Measurements from ENCODE around the gene LLCFC1.

Gene LLCFC1

DNA sequence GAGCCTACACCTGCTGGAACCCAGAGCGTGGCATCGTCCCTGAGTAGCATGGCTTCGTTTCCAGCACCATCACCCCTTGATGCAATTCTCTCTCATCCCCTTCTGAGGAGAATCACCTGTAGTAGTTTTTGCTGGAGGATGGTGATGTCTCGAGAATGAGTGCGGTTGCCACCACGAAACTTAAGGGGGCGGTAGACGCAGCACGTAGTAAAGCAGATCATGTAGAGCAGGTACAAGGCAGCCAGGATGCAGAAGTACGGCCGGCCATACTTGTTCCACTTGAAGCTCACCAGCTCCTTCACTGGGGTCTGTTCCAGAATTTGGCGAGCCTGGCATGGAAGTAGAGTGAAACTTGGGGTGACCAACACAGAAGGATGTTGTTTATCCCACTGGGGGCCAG is 13.9 kb upstream of the LLCFC1 start:
- TF ChIP-seq, protein P1, sequence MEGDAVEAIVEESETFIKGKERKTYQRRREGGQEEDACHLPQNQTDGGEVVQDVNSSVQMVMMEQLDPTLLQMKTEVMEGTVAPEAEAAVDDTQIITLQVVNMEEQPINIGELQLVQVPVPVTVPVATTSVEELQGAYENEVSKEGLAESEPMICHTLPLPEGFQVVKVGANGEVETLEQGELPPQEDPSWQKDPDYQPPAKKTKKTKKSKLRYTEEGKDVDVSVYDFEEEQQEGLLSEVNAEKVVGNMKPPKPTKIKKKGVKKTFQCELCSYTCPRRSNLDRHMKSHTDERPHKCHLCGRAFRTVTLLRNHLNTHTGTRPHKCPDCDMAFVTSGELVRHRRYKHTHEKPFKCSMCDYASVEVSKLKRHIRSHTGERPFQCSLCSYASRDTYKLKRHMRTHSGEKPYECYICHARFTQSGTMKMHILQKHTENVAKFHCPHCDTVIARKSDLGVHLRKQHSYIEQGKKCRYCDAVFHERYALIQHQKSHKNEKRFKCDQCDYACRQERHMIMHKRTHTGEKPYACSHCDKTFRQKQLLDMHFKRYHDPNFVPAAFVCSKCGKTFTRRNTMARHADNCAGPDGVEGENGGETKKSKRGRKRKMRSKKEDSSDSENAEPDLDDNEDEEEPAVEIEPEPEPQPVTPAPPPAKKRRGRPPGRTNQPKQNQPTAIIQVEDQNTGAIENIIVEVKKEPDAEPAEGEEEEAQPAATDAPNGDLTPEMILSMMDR (IDR thresholded peaks at IDR 0.05) = no peak

DNA sequence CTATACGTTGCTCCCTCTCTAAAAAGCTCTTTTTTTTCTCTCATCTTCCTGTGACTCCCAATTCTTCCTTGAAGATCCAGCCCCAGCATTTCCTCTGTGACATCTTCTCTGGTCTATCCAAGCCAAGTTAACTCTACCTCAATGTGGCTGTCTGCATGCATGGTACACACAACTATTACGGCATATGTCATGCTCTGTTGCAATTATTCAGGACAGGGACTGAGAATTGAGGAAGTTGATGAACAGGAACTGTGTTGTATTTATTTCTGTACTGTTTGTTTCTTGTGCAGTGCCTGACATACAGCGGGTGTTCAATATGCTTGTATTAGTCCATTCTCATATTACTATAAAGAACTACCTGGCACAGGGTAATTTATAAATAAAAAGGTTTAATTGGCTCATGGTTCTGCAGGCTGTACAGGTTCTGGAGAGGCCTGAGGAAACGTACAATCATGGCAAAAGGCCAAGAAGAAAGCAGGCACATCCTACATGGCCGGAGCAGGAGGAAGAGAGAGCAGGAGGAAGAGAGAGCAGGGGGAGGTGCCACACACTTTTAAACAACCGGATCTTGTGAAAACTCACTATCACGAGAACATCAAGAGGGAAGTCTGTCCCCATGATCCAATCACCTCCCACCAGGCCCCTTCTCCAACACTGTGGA is 12.1 kb upstream of the LLCFC1 start:
- TF ChIP-seq, protein P1 (IDR thresholded peaks at IDR 0.05) = no peak

DNA sequence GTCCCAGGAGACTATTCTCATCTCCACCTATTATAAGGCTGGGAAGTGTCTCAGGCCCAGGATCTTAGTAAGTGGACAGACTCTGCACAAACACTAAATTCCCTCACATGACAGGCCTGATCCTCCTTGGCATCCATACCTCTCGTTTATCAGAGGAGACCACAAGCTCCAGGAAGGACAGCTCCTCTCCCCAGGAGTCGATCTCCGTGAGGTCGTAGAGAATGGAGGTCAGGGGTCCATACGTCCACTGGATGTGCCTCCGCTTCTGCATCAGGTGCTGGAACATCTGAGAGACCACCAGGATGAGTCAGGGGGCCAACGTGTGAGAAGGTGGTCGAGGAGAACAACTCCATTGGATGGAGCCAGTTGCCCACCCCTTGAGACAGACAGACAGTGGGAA is 11.3 kb upstream of the LLCFC1 start:
- TF ChIP-seq, protein P1 (IDR thresholded peaks at IDR 0.05) = no peak

DNA sequence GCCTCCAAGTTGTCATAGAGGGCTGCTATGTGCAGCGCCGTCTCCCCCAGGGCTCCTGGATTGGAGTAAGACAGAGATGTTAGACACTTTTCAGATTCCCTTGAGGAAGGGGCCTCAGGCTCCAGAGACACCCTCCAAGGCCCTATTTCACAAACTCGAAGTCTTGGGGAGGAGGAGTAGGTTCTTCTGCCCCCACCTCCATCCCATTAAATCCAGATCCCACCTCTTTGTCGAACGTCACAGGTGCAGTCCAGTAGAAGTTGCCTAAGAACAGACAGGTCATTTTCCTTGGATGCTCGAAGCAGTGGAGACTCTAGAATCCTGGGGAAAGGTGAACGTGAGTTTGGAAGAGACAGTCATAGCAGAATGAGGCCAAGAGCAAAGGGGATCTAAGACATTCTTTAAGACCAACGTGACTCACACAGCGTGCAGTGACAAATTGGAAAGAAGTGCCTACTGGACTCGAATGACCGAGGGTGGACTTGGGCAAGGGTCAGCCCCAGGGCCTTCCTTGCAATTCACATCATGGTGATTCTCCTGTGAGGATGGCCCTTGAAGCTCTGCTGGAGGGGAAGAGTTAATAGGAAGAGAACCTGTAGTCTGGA is 9.1 kb upstream of the LLCFC1 start:
- TF ChIP-seq, protein P1 (IDR thresholded peaks at IDR 0.05) = no peak

DNA sequence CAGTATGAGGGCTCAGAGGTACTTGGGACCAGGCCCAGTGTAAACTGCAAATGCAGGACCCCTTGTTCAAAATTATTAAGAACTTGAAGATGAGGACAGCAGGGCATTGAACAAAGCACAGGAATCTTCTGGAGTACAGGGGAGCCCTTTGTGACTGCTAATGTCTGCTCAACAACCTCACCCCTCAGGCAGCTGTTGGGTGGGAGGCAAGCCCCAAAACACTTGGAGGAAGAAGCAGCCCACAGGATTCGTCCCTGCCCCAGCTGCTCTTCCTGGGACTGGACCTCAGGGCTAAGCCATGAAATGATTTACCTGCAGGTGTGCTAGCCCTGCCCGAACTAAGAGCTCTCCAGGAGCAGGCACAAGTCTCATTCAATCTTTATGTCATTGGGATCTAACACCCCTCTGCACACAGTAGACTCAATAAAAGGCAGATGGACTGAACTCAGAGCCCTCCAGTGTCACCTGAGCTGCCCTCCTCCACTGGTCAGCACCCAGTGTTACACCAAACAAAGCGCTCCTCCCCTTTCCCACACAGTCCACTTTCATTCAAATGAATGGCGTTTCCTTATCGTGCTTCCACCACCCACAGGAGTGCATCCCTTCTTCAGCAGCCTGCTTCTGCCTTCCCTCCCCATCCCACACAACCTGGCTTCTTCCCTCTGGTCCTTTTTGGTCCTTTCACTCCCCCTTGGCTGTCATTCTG is 6.7 kb upstream of the LLCFC1 start:
- TF ChIP-seq, protein P1 (IDR thresholded peaks at IDR 0.05) = no peak

DNA sequence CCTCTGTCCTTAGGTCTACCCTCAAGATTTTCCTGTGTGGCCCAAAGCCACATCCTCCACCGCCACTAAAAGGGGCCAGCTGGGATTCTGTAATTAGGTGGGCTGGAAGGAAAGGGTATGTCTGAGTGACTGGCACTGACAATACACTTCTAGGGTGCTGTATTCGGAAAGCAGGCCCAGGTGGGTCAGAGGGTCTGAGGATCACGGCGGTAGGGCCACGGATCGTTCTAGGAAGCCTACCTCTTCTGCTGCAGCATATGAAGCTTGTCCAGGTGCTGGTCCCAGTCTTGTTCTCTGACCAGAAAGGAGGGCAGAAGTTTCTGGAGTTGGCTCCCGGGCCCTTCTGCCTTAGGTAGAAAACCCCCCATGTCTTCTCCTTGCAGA is 6.2 kb upstream of the LLCFC1 start:
- TF ChIP-seq, protein P1 (IDR thresholded peaks at IDR 0.05) = no peak

DNA sequence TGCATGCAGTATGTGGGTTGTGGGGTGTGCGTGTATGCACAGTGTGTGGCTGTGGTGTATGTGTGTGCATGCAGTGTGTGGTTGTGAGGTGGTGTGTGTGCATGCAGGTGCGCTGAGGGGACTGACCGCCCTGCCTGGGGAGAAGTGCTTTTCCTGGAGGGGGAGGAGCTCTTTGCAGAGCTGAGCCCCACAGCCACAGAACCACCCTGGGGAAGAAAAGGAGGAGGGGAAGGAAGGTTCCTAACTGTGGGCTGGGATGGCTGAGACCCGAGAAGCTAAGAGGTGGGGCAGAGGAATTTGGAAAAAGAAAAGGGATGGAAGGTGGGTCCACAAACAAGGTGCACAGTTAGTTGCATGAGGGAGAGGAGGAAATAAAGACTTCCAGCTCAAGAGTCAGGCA is 5.7 kb upstream of the LLCFC1 start, which contains the start of gene TRPV5:
Gene TRPV5, minus strand, starts transcription at position 123 of the 400 bp plus-strand sequence. CDS start 287 bp downstream, outside the sequence.
- TF ChIP-seq, protein P1 (IDR thresholded peaks at IDR 0.05) = no peak
